Measurements from ENCODE around the gene C1QTNF9B.

DNA sequence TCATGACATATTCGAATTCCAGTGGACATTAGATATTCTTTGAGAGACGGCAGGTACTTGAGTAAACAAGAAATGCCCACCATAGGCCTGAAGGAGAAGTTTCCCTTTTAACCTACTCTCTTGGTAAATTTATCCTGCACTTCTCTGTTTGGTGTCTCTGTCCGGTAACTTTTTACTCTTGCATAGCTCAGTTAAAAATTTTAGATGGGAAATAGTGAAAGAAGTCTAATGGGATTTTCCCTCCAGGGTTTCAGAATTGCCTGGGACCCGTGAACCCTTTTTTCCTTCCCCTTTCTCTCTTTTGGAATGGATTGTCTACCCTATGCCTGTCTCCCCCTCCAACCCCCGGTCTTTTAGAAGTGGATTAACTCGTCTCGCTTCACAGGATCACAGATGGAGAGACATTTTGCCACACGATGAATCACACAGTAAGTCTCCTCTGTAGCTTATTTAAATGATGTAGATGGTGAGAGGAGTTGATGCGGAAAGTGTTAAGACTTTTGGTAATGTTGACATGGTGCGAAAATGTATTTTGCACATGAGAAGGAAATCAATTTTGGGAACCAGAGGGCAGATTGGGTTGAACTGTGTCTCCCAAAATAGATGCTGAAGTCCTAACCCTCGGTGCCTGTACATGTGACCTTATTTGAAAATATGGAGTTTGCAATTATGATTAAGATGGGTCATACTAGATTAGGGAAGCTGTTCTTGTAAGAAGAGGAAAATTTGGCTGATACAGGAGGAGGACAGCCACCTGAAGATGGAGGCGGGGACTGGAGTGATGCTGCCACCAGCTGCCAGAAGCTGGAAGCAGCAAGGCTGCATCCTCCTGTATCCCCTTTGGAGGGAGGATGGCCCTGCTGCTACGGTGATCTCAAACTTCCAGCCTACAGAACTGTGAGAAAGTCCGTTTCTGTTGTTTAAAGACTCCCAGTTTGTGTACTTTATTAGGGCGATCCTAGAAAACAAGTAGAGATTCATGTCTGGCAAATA lies 7.4 kb downstream of the C1QTNF9B start:
- TF ChIP-seq CTCF (IDR thresholded peaks at IDR 0.05) (no peak), POLR2A (IDR thresholded peaks at IDR 0.05) (no peak)

Measured in vagina (tissue), 2 donors.